Measurements from ENCODE around the gene CSH1.
"Not testable (repeated sequence)": the region's sequence is repeated elsewhere in the genome, so short reads cannot be mapped to it uniquely, and the experiment has no call there.

GRCh38 chr17:63873577-63873976, 22.8 kb downstream of the CSH1 start, which contains the start of gene CSH2:
- not testable (repeated sequence) for TF ChIP-seq CTCF, EZH2phosphoT487, EZH2 (IDR thresholded peaks at IDR 0.05)

Data from neural progenitor cell (in vitro differentiated cells).